ENCODE measurements around the gene NDUFAF4.
"Not testable (repeated sequence)": the region's sequence is repeated elsewhere in the genome, so short reads cannot be mapped to it uniquely, and the experiment has no call there.

The NDUFAF4 gene

DNA sequence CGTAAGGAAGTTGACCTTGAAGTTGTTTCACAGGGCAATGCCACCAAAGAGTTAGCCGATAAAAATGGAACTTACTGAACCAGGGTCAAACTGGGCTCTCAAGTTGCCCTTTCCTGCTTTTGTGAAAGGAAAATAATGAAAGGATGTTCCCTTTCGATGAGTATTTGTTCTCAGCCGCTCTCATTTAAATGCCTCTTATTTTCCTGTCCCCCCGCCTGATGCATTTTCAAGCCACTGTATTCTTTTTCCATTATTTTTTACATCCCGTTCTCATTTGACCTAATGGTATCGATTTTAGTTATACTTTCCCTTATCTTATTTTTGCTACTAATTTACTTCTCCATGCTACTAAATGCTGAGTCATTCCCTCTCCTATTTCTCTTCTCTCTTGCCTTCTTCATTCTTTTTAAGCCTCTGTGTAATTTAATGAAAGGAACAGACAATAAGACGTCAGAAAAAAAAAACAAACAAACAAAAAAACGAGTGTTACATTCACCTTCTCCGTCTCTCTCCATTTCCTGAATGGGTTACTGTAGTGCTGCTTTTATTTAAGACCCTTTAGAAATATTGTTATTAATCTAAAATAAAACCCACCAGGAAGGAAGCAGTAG, 655 bp upstream of the NDUFAF4 start:
- peak; percentile 57 to 58 for DNase-seq

DNA sequence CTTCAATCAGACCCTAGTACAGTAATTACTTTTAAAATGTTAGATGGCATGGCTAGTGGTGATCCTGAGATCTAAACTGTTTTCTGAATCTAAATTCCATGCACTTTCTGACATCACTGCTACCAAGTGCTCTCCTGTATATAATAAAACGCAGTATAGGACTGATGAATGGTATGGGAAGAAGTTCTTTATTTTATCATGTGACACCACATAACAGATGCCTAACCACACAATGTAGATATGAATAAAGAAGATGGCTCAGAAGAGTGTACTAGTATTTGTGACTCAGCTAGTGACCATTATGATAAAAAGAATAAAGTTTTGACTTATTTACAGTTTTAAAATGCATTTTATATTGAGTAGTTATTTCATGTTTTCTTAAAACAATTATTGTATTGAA, 8.5 kb downstream of the NDUFAF4 start:
- no peak for DNase-seq

DNA sequence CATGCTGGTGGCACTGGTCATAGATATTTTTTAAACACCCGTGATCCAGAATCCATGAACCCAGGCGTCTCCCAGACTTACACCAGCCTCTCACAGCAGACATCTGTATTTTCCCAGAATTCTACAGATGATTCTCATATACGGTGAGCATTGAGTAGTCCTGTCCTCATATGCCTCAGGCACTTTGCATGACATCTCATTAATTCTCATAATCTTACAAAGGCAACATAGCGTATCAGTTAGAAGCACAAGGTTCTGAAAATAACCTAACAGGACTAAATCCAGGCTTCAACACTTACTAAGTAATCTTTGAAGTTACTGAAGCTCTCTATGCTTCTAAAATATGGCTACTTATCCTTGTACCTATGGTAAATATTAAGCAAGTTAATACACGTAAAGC, 8.9 kb downstream of the NDUFAF4 start:
- DNase-seq = no peak

DNA sequence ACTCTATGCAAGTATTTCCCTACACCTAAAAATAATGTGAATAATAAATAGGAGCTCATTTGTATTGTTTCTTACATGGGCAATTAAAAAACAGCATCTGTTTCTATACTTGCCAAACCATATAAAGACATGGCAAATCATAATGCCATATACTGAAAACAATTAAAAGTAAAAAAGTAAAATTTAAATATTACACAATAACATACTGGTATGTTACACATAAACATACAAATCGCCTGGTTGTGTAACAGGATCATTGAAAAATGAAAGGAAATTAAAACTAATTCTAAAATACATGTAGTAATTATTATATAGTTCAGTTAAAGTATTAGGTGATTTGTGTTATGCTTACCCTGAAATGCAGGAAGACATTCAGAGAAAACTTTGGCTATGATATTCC, 11.2 kb downstream of the NDUFAF4 start:
- DNase-seq = no peak

DNA sequence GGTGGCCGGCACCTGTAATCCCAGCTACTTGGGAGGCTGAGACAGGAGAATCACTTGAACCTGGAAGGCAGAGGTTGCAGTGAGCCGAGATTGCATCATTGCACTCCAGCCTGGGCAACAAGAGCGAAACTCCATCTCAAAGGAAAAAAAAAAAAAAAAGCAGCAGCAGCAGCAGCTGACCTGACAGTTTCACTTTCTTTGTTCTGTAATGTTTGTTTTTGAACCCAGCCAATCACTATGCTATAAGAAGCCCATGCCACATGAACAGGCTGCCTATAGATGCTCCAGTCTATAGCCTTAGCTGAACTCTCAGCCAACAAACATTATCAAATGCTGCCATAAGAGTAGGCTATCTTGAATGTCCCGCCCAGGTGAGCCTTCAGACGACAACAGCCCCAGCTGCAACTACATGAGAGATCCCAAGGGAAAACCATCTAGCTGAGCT, 12.5 kb downstream of the NDUFAF4 start:
- DNase-seq = not testable (repeated sequence)

DNA sequence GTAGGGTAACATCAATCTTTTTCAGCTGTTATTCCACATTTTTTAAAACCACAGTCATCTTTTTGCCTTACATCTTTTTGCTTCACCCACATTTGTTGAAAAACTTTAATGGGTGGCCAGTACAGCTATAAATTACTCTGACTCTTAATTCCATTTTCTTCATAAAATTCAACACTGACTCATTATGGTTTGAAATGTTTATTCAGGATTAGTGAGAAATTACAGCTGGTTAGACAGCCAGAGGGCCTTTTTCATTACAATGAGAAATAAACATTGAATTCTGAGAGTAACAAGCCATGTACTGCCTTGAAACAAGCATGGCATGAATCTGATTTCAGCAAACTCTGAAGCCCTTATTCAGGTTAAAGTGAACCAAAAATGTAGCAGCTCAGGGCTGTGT, 19.5 kb downstream of the NDUFAF4 start:
- DNase-seq = no peak

DNA sequence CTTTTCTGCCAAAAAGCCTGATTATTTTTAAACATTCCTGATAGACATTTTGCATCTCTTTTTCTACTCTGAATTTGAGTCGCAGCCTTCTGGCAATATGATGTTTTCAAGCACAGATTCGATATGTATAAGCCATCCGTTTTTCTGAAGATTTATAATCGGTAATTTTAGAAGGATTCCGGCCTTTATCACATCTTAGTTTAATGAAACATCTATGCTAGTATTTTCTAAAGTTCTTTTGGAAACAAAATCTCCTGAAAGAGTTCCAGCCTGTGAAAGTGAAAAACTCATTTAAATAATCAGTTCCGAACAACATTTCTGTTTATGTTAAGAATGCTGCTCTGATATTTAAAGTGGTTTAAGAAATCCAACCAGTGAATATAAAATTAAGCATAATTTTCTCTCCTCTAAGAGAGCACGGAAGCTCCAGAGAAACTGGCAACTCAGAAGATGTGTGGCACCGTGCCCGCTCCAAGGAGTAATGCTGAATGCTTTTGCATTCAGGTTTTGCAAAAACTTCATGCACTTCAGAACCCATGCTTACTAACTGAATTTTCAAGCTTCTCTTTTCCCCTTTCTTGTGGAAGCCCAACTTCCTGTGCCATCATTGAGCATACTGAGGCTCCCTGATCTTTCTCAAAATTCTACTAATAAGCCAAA, 20.7 kb downstream of the NDUFAF4 start:
- no peak for DNase-seq

DNA sequence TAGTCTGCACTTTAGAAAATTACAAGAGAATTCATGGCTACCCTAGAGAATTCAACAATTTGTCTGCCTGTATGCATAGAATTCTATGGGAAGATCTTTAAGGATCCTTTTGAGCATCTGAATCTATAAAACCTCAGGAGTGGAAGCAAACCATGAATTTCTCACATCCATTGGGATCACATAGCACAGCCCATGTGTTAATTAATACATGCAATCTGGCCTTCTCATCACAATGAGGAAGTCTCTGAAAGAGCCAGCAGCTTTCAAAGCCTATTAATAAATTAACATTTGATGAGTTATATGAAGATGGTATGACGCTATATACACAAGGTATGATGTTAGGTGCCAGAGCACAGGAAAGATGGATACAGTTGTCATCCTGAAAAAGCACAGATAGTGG, 24.7 kb downstream of the NDUFAF4 start:
- no peak for DNase-seq

DNA sequence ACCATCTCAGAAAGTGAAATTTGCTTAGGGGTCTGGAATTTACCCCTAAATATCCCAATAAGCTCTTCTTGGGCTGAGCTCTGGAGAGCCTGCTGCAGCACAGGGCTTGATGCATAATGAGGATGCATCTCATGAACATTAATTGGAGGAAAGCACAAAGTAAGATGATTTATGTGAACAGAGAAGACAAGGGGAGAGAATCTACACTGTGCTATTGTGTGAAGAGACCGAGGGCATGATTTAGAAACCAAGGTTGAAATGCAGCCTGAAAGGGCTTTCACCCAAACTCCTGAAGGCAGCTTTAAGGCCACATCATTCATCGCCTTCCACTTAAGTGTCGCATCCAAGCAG, 32.7 kb downstream of the NDUFAF4 start:
- DNase-seq = no peak

DNA sequence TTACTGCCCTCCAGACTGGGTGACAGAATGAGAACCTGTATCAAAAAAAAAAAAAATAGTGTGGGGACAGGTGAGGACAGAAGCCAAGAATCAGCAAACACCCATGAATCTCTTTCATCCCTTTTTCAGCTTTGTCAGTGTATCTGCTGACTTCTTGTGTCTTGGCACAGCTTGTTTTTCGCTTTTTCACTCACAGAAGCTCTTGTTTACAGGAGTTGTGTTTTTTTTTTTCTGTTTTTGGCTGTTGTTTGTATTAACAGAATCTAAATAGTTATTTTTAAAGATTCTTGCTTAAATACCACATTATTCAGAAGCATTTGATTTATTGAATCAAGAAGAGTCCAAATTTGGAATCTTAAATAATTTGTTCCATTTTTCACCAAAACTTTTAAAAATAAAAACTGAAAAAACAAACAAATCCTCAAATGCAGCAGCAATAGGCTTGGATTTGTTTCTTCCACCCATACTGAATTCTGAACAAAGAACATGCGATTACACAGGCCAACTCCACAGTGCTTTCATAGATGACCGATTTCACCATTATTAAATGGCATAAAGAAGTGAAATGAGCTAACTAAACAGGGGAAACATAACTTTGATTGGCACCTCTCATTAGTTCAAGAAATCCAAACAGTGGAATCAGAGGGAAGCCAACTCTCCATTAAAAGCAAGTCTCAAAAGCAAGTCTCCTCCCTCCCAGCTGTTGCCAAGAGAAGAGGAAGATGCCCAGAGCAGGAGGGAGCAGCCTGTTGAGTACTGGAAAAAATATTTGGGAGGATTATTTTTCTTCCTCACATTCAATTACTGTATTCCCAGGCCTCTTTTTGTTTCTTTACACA, 33.3 kb downstream of the NDUFAF4 start:
- no peak for DNase-seq

DNA sequence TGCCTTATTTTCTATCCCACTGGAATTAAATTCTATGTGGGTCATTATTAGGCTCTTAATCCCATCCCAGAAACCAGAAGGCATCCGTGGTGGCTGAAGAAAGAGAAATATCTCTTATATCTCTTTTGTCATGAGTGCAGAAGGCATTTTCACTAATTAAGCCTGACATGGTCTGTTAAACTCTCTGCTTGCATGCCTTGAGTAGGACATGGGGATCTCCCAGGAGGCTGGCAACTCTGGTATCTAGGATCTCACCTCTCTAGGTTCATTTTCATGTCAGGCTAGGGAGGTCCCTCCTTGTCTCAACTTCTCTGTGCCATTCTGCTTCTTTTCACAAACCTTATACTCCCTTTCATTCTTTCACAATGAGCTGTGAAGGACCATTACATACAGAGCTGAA, 35.1 kb downstream of the NDUFAF4 start:
- DNase-seq = no peak

DNA sequence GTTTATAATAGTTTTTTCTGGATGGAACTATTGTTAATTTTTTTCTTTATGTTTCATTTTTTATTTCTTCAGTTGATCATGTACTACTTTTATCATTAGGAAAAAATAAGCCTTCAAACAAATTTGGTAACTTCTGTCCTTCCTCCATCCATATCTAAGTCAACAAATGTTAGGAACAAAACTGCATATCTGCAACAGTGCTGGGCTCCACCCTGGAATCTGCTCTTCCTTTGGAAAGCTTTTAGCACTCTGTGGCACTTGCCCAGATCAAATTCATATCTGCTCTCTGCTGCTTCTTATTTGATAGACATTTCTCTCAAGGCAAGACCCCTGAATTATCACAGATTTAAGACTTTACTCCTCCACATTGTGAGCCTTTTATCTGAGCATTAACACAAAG, 36.1 kb downstream of the NDUFAF4 start:
- no peak for DNase-seq

DNA sequence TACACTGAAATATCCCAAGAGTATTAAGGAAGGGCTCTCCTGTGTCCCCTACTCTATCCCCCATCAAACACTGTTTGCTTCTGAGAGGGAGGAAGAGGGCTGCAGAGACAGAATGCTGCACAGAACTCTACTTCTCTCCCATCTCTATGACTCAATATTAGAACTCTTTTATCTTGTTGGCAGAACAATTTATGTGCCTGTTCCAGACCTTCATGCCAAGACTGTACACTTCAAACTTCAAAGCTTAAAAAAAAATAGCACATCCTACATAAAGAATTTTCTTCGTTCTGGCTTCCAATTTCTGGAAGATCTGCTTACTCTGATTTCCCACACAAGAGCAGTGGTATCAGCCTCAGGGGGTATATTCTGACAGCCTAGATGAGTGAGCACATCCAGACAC, 40.8 kb downstream of the NDUFAF4 start:
- no peak for DNase-seq

DNA sequence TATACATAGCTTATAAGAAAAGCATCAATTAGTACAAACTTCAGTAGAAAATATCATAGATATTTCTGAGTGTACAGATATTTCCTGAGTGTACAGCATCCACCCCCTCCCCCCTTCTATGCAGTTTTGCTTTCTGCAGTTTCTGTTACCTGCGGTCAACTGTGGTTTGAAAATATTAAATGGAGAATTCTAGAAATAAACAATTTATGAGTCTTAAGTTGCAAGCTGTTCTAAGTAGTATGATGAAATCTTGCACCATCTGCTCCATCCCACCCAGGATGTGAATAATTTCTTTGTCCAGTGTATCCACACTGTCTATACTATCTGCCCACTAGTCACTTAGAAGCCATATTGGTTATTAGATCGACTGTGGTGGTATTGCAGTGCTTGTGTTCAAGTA, 44.6 kb downstream of the NDUFAF4 start:
- DNase-seq = no peak

DNA sequence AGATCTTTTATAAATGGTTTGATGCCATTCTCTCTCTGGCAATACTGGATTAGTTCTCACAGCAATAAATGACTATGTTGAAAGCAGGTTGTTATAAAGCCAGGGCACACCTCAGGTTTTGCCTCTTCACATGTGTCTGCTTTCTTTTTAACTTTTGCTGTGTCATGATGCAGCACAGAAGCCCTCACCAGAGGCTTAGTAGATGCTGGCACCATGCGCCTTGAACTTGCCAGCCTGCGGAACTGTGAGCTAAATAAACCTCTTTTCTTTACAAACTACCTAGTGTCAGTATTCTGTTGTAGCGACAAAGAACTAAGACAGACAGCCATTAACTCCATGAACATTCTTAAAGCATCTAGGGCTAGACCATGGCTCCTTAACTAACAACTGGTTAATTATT, 45.1 kb downstream of the NDUFAF4 start:
- DNase-seq = no peak

DNA sequence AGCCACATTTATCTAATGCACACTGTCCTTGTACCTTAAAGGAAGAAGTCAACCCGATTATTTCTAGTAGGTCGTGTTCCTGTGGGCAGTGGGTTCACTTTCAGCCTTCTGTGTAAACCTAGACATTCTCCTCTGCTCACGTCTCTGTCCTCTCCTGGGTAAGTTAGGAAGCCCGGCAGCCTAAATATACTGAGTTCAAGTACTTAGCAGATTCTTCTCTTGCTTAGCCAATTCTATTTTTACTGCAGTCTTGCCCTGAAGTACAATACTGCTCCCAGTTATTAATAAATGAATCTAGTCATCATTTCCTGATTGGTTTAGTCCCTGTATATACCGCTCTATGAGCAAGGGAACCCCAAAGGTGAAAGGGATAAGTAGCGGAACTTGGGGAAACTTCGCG, 45.8 kb downstream of the NDUFAF4 start:
- DNase-seq = no peak

DNA sequence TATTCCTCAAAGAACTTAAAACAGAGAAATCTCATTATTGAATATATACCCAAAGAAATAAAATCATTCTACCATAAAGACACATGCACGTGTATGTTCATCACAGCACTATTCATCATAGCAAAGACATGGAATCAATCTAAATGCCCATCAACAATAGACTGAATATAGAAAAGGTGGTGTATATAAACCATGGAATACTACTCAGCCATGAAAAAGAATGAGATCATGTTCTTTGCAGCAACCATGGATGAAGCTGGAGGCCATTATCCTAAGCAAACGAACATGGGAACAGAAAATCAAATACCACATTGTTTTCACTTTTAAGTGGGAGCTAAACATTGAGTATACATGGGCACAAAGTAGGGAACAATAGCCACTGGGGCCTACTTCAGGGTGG, 48.1 kb downstream of the NDUFAF4 start:
- DNase-seq = no peak

DNA sequence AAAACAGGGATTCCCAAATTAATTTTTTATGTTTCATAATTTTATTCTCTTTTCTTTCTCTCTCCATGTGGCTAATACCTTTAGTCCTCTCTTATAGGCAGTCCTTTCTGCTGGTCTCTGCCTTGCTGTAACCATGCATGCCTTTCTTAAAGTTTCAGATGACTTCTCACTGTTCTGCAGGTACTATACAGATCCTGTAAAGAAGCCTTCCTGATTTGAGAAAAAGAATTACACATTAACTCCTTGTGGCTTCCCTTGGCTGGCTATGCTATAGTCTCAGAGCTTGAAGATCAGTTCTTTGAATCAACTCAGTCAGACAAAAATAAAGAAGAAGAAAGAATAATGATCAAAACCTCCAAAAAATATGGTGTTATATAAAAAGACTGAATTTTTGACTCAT, 53.2 kb downstream of the NDUFAF4 start:
- no peak for DNase-seq

DNA sequence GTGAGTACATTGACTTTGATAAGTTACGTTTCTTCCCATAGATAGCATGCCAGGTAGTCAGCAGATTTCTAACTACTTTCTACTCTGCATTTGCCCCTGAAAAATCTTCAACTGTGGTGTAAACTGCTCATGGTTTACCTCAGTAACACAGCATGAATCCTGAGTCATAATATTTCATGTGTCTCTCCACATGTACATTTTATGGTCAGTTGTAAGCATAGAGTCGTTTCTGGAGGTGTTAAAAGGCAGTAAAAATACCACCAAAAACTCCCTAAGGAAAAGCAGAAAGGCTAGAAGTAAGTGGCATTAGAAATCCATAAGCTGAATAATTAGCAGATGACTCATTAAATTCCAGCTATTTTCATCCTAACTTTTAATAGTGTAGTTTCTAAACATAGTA, 56.3 kb downstream of the NDUFAF4 start:
- DNase-seq = no peak
